Activated T-cell treated with anti-CD3 and anti-CD28 coated beads for 1 hour (primary cell): ENCODE results near the gene CFAP73.

Source experiments
- DNase-seq: peaks from one replicate; pipeline ENCODE4 v3.0.0-alpha.2; 2020; ENCODE audit warnings: low read depth

The CFAP73 gene

GRCh38 chr12:113165521-113166450 is 16.3 kb downstream of the CFAP73 start:
- DNase-seq: no peak

DNA sequence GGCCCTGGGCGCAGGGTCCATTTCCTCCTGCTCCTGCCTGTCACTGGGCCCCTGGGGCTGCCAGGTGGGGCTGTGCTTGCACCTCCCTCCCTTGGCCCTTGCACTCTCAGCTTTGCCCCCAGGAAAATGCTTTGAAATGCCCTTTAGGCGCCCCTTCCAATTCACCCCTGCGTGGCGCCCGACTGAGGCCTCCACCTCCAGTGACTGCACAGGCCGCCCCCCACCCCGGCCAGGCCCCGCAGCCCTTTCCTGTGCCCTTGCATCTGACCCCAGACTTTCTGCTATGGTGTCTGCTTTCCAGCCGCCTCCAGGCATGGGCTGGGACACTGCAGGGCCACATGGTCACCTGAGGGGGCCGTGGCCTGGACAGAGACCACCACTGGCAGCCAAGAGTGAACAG is 18.3 kb downstream of the CFAP73 start:
- DNase-seq: no peak

- DNase-seq: no peak
These were observed 20.2 kb downstream of the CFAP73 start for GRCh38 chr12:113169697-113170096.

GRCh38 chr12:113170457-113170856 is 20.9 kb downstream of the CFAP73 start:
- DNase-seq: no peak

GRCh38 chr12:113170926-113171325 is 21.4 kb downstream of the CFAP73 start:
- DNase-seq: no peak

- DNase-seq: no peak
These were observed 22.0 kb downstream of the CFAP73 start for GRCh38 chr12:113171543-113171942.

- DNase-seq: no peak
These were observed 22.7 kb downstream of the CFAP73 start for GRCh38 chr12:113172185-113172584.

DNA sequence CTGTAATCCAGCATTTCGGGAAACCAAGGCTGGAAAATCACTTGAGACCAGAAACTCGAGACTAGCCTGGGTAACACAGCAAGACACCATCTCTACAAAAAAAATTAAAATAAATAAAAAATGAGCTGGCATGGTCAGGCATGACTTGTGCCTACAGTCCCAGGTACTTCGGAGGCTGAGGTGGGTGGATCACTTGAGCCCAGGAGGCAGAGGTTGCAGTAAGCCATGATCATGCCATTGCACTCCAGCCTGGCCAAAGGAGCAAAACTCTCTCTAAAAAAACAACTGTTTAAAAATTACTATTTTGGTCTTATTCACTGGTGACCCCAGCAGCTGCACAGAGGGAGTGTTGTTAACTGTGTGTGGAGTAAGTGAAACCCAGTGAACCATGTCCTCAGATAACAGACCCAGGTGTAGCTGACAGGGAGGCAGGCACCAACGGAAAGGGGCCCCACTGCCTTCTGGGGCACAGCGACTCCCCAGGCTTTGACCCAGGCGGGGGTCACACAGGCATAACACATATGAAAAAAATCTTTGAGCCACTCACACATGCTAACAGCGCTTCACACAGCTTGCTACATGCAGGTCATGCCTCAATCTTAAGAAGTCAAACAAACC is 23.7 kb downstream of the CFAP73 start:
- DNase-seq: no peak

DNA sequence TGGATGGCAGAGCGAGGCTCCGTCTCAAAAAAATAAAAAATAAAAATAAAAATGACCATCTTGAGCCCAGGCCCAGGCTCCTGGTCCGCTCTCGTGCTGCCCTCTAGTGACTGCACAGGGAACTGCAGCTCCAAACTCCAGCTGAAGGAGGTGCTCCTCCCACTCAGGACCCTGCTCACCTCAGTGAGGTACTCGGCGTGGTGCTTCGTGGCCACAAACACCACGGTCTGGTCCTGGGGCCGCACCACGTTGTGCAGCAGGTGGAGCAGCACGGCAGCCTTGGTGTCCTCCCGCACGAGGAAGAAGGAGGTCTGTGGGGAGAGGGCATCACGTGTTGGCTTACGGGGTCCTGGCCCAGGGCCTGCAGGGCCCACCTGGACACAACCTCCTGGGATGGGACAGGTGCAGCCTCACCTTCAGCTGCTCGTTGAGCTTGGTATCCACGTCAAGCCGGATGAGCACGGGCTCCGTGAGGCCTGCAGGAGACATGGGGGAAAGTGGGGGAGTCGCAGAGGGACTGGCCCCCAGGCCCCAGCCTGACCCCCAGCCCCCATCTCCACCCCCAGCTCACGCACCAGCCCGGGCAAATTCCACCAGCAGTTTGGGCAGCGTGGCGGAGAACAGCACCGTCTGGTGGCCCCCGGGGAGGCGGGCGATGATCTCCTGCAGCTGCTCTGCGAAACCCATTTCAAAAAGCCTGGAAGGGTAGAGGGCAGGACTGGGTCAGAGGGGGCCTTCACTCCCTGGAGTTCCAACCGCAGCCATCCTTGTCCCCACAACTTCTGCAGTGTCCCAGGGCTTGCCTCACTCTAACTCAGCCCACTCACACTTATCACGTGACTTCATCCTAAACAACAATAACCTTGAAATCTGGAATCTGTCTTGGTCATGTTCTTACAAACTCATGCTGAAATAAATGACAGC is 25.2 kb downstream of the CFAP73 start:
- peak; percentile 65 for DNase-seq

DNA sequence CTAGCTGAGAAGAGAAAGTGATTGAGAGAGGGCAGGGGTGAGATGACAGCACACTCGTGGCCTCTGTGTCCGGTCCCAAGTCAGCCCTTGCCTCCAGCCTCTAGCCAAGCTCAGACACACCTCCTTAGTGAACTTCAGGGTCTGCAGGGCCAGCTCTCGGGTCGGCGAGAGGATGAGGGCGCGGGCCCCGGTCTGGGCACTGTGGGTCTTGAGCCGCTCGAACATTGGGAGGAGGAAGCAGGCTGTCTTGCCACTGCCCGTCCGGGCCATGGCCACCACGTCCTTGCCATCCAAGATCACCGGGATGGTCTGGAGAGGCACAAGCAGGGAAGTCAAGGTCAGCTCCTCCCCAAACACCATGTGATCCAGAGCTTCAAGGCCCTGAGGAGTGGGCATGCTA is 29.5 kb downstream of the CFAP73 start:
- DNase-seq: no peak

DNA sequence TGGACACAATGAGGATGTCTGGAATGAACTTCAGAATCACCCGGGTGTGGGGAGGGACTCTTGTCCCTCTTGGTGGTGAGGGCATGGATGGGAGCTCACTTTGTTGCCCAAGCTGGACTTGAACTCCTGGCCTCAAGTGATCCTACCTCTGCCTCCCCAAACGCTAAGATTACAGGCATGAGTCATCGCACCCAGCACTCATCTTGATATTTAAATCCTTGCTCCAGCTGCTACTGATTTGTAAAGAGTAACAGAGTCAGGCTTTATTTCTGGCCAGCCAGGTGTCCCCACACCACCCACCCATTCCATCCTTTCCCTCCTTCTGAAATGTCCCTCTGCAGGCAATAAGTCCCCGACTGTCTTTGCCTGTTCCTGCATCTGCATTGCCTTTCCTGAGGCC is 30.8 kb downstream of the CFAP73 start:
- no peak for DNase-seq

GRCh38 chr12:113181975-113182374 is 32.5 kb downstream of the CFAP73 start:
- DNase-seq: no peak

GRCh38 chr12:113183030-113183589 is 33.6 kb downstream of the CFAP73 start:
- no peak for DNase-seq

DNA sequence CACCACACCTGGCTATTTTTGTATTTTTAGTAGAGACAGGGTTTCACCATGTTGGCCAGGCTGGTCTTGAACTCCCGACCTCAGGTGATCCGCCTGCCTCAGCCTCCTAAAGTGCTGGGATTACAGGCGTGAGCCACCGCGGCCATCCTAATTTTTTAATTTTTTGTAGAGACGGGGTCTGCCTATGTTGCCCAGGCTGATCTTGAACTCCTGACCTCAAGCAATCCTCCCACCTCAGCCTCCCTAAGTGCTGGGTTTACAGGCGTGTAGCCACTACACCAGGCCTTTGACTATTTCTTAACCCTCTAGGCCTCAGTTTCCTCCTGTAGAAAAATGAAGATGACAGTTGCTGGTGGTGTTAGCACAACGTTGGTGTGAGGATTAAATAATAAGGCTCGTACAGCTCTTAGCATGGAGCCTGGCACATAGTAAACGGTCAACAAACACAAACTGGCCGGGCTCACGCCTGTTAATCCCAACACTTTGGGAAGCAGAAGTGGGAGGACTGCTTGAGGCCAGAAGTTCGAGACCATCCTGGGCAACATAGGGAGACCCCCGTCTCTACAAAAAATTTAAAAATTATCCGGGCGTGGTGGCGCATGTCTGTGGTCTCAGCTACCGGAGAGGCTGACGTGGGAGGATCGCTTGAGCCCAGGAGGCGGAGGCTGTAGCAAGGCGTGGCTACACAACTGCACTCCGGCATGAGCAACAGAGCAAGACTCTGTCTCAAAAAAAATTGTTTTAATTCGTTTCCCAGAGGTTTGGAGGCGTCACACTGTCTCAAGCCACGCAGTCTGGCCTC is 34.8 kb downstream of the CFAP73 start:
- DNase-seq: no peak

GRCh38 chr12:113184900-113185179 is 35.3 kb downstream of the CFAP73 start:
- DNase-seq: peak; percentile 71

DNA sequence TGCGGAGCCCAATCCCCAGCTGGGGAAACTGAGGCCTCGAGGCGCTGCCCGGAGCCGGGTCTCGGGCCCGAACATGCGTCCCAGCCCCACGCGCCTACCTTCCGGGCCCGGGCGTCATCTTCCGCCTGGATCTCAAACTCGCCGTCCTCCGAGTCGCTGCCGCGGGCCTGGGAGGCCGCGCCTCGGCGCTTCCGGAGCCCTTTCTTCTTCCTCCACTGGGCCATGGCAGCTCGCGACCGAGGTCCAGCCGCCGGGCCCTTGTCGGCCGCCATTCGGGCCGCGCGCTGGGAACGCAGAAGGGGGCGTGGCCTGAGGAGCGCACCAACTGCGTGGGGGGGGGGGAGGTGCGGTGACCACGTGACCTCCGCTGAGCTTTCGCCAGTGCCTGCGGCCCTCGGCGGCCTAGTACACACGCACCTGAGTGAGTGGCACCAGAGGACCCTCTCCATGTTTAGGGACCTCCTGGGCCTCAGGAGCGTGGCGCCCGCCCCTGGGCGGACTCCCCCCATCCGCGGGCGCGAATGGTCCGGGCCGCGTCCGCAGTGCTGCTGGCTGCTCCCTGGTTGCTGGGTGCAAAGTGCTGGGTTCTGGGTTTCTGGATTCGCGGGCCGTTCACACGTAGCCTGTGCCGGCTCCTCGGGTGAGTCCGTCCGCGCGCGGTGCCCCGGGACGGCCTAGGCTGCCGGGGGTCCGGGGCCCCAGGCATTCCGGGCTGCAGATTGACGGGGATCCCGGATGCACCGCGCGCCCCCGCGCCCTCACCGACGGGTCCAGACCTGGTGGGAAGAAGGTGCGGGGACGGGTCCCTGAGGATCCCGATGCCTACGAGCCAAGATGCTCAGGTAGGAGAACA is 35.9 kb downstream of the CFAP73 start, which contains the start of the genes DDX54 and RITA1:
DDX54 (minus strand) TSS at position 299 of the 853 bp plus-strand sequence; CDS start at position 272, 27 bp downstream.
RITA1 (plus strand) TSS at position 542 of the 853 bp plus-strand sequence. CDS start 1,026 bp downstream, outside the sequence.
- DNase-seq: peak; percentile 74

DNA sequence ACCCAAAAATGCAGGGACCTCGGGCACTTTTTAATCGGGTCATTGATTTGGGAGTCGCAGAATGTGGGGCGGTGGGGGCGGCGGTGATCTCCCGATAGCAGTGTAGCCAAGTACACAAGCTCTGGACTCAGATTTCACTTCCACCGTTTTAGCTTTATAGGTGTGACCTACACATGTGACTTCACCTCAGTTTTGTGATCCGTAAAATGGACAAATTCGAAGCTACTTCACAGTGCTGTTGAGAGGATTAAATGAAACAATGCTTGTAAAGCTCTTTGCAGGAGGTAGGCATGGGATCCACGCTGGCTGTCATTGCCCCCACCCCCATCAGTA is 36.5 kb downstream of the CFAP73 start:
- no peak for DNase-seq

- DNase-seq: no peak
These were observed 37.3 kb downstream of the CFAP73 start for GRCh38 chr12:113186666-113187325.

DNA sequence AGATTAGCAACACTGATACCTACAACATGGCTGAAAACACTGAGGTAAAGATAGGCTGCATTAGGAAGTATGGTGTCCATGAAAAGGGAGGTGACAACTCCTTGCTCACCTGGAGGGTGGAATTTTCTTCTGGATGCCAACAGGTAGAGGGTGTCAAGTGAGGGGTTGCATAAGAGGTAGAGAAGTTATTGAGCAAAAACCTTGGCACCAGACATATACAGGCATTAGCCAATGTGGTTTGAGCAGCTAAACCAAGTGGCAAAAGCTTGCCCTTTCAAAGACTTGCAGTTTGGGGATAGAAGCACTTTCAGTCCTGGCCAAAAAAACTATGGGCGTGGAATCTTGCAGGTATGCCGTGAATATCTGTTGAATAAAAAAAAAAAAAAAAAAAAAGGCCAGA is 39.8 kb downstream of the CFAP73 start:
- DNase-seq: no peak

GRCh38 chr12:113190761-113191160 is 41.2 kb downstream of the CFAP73 start:
- no peak for DNase-seq
